ENCODE results near the gene LRRC49.
"Not testable (repeated sequence)": the region's sequence is repeated elsewhere in the genome, so short reads cannot be mapped to it uniquely, and the experiment has no call there.

The LRRC49 gene

GRCh38 chr15:70892002-70892911, at the start of gene LRRC49, which contains the start of gene THAP10:
TSS of gene LRRC49 (plus strand) at chr15:70892826. CDS start at chr15:70892895, 69 bp downstream.
TSS of gene THAP10 (minus strand) at chr15:70892433. CDS start at chr15:70892272, 161 bp downstream.
- peak; percentile 85 for DNase-seq

DNA sequence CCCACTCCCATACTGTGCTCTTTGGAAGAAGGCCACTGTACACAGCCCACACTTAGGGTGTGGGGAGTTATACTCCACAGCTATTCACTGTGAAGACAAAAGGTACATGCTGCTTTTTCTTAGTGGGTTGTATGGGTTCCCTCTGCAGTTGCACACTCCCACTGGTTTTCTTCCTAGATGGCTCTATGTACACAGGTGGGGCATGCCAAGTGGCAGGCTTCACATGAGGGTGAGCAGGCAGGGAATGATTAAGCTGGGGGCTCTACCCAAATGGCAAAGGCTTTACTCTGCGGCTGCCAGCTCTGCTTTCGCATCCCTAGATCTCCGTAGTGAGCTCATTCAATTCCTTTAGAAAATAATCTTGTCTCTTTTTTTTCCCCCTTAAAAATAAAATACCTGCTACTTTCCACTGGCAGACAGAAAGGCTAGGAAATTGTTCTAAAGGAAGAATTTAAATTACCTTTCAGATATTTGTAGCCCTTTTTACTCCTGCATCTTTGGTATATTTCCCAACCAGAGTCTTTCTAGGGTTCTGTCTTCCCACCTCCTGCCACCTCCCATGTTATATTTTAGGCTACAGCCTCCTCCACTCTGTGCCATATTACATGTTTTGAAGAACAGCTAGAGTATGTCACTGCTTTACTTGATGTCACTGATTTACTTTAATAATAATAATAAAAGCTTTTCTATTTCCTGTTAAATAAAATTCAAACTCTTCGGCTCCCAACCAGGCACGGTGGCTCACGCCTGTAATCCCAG, 46.8 kb upstream of the LRRC49 start:
- DNase-seq: no peak

DNA sequence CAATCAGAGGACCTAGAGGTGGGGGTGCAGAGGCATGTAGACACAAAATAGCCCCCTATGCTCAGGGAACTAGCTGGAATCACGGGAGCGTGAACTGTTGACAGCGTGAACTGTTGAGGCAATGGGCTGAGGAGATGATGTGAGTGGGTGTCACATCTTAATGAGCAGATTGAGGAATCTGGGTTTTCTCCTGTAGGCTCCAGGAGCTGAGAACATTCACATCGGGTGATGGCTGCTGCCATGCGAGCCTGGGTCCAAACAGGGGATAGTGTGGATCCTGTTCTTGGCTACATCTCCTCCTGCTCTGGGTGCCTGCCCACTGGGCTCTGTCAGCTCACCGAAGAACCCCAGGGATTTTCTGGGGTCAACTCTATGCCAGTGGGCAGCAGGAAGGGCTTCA, 40.7 kb upstream of the LRRC49 start:
- no peak for DNase-seq

DNA sequence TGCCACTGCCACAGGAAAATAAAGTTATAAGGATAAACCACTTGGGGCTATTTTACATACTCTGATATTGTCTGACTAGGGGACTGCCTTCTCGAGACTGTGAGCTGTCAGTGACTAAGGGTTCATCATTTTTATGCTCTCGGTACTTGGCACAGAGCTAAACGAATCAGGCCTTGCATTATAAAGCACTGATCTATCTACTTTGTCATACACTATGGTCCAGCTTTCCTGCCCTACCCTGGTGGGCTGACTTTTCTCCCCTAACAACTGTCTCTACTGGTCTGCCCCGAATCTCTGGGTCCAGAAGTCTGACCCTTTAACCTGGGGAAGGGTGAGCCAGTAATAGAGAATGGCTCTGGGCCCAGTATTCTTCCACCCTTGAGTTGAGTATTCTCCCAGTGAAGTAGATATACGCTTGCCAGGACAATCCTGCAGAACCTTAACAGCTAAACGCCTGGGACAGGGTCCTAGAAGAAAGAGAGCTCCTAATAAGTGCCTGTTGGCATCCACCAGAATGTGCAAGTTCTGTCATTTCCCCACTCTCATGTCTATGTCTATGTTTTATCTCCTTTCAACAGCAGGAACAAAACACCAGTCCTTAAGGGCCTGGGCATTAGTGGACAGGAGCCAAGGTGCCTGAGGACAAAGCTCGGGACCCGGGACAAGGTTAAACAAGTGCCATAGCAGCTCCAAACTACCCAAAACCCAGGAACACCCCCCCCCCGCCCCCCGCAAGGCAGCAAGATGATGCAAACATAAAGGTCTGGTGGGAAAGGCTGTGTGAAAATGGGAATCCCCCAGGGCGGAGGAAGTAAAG, 39.9 kb upstream of the LRRC49 start:
- DNase-seq: no peak

- no peak for DNase-seq
Measured at GRCh38 chr15:70853318-70853972, 39.2 kb upstream of the LRRC49 start.

DNA sequence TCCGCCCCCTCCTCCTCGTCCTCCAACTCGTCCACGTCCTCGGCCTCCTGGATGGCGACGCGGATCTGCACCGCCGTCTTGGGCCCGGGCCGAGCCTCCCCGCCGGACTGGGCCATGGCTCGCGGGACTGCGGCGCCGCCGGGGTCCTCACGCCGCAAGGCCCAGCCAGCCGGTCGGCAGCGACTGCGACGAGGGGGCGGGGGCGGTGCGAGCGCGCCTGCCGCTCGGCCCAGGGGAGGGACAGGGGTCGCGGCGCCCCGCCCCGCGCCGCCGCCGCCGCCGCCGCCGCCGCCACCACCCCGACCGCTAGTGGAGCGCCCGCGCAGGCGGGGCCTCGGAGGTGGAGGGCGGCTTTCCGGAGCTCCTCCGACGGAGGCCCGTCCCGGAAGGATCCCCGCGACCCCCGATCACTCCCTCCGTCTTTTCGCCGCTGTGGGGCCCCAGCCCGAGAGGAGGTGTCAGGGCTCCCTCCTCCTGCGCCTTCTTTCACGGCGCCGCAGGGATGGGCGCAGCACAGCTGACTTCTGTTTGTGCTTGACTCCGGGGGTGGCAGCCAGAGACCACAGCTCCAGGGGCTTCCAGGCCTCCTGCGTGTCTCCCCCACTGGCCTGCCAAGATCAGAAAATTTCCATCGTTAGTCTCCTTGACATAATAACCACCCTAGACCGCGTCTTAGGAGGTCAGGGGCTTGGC, 38.5 kb upstream of the LRRC49 start, which contains the start of gene LARP6:
Gene LARP6, minus strand, starts transcription at position 185 of the 693 bp plus-strand sequence. Its CDS starts 69 bp downstream, at position 116.
- no peak for DNase-seq

GRCh38 chr15:70854666-70854976, 38.0 kb upstream of the LRRC49 start:
- no peak for DNase-seq

- no peak for DNase-seq
Measured at GRCh38 chr15:70855764-70856163, 36.9 kb upstream of the LRRC49 start.

DNA sequence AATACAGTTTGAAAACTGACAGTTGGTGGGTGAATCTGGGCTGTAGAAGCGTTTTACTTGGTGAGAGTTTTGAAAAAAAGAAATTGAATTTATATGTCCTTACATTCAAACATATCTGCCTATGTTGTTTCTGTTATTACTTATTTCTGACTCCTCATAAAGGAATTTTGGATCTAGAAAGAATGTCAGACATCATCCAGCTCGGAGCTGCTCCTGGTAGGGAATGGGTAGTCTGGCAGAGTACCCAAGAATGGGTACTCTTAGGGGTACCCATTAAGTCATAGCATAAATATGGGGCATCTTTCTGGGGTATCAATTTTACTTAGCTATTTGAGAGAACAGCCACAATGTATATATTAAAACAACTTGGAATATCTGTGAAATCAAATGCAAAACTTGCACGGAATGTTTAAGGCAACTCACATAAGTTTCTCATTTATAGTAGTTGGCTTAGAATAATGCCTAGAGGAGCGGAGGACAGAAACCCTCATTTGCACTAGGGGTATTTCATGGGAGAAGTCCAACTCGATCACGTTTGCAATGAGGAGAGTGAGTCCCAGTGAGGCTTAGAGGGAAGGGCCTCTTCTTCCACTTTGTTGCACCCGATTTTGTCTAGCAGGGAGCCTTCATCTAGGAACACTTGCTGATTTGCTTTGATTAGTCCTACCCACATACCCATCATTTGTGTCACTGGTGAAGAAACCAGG, 36.3 kb upstream of the LRRC49 start:
- DNase-seq: no peak

DNA sequence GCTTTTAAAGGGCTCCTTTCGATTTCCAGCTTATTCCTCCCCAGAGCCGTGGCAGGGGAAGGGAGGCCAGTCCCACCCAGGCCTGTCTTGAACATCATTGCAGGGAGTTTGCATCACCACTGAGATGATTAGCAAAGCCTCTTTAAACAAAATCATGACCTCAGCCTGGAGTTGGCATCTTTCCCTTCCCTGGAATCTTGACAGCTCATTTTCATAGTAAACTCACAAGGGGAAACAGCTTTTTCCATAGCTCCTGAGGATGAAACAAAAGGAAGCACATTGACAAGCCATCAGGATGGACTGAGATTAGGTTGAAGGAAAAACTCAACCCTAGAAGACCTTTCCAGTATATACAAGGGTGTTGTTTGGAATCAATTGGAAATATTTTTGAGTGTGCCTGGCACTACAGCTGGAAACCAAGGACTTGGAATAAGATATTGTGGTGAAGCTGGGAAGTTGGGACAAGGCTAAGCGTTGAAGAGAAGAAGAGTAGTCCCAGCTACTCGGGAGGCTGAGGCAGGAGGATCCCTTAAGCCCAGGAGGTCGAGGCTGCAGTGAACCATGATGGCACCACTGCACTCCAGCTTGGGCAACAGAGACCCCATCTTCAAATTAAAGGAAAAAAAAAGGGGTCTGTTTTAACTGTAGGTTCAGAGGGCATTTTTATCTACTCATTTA, 35.6 kb upstream of the LRRC49 start:
- DNase-seq: no peak

- no peak for DNase-seq
Measured at GRCh38 chr15:70857562-70858285, 34.9 kb upstream of the LRRC49 start.

DNA sequence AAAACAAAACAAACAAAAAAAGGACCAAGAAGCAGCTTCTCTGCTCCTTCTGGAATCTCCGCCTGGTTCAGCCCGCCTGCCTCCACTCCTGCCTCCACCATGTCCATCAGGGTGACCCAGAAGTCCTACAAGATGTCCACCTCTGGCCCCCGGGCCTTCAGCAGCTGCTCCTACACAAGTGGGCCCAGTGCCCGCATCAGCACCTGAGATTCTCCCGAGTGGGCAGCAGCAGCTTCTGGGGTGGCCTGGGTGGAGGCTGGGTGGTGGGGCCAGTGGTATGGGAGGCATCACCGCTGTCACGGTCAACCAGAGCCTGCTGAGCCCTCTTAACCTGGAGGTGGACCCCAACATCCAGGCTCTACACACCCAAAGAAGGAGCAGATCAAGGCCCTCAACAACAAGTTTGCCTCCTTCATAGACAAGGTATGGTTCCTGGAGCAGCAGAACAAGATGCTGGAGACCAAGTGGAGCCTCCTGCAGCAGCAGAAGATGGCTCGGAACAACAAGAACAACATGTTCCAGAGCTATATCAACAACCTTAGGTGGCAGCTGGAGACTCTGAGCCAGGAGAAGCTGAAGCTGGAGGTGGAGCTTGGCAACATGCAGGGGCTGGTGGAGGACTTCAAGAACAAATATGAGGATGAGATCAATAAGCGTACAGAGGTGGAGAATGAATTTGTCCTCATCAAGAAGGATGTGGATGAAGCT, 33.9 kb upstream of the LRRC49 start:
- not testable (repeated sequence) for DNase-seq

- DNase-seq: no peak
Measured at GRCh38 chr15:70859322-70859908, 33.2 kb upstream of the LRRC49 start.

- DNase-seq: no peak
Measured at GRCh38 chr15:70859998-70860397, 32.6 kb upstream of the LRRC49 start.

- no peak for DNase-seq
Measured at GRCh38 chr15:70863450-70864218, 29.0 kb upstream of the LRRC49 start.

DNA sequence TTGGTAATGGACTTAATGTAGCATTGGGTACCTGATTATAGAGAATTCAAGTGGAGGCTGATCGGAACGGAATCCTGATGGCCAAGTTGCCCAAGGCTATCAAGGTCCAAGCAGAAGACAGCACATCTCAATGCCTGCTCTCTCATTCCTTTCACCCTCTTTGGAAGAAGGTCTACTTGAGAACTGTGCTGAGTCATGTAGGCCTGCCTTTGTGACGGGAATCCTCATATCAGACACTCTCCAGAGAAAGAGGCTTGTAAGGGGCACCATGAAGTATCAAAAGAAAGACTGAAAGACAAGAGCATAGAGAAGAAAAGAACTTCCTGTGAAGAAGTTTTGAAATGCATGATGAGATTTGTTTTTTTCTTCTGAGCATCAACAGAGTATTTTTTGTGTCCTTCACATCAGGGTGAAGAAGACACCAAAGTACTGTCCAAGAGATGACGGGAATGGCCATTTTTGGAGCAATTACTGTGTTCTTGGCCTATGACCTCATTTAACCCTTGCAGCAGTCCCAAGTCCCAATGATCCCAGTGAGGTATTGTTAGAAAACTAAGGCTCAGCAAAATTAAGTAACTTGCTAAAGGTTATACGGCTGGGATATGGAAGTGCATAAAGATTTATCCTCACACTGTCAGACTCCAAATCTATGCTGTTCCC, 25.5 kb upstream of the LRRC49 start:
- DNase-seq: no peak

- no peak for DNase-seq
Measured at GRCh38 chr15:70867911-70868467, 24.6 kb upstream of the LRRC49 start.

All from DMS79 treated with DMSO at 0.1 percent for 48 hours (cell line).